Tibial nerve (tissue), 3 donors: Measurements from ENCODE around the gene PCSK2.

Experiments used
- CTCF ChIP-seq, 5 experiments: fragments of 200-600 bp in 3 of 5; fragments of 450-650 bp in 2 of 5; sonication (generic) in 3 of 5; IDR thresholded peaks; one replicate each; pipeline ENCODE4 v1.5.1; 2016 to 2019; ENCODE audit warnings: antibody characterized with exemption in 5 of 5, mild to moderate bottlenecking in 3 of 5, moderate library complexity in 2 of 5
- POLR2A ChIP-seq, 2 donors: fragments of 450-650 bp; IDR thresholded peaks; one replicate each; pipeline ENCODE4 v1.6.1; 2017; ENCODE audit warnings: antibody characterized with exemption in 2 of 2, mild to moderate bottlenecking in 2 of 2, moderate library complexity in 2 of 2

GRCh38 chr20:17229256-17229655 lies 2.4 kb downstream of the PCSK2 start:
- TF ChIP-seq CTCF (IDR thresholded peaks at IDR 0.05) (no peak), POLR2A (IDR thresholded peaks at IDR 0.05) (no peak)
